GM18505 (cell line): Measurements from ENCODE around the gene IL17RC.
A peak's percentile ranks its signal among the peaks of the same experiment; 100 is the strongest.
"Not testable (repeated sequence)": the region's sequence is repeated elsewhere in the genome, so short reads cannot be mapped to it uniquely, and the experiment has no call there.

ENCODE experiments used
- ATAC-seq: cut with Tn5 transposase; IDR thresholded peaks from one replicate; pipeline ENCODE4 v1.9.1; 2021; ENCODE audit not compliant: unreplicated experiment
- POLR2A ChIP-seq: IDR thresholded peaks from 4 replicates; pipeline ENCODE4 v1.6.1; 2011; ENCODE audit warnings: borderline replicate concordance; ENCODE audit not compliant: insufficient read depth, insufficient read length; ENCODE audit errors: extremely low read depth

The IL17RC gene

DNA sequence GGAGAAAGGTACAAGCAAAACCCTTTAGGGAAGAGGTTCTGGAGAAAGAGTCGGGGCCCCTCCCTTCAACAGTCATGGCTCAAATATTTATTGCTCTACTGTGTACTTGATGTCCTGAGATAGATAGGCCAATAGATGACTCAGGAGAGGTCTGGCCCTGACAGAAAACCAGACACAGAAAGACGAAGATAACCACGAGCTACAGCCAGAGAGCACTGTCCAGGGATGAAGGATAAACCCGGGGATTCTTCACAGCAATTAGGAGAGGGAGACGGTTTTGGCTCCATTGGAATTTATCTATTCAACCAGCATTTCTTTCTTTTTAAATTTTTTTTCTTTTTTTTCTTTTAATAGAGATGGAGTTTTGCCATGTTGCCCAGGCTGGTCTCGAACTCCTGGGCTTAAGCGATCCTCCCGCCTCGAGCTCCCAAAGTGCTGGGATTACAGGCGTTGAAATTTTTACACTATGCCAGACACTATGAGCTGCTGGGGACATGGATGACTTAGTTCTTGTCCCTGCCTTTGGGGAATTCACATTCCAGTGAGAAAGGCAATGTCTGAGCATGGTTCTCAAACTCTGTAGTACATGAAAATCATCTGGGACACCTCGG lies 32.2 kb upstream of the IL17RC start:
- ATAC-seq: no peak
- TF ChIP-seq POLR2A: no peak

DNA sequence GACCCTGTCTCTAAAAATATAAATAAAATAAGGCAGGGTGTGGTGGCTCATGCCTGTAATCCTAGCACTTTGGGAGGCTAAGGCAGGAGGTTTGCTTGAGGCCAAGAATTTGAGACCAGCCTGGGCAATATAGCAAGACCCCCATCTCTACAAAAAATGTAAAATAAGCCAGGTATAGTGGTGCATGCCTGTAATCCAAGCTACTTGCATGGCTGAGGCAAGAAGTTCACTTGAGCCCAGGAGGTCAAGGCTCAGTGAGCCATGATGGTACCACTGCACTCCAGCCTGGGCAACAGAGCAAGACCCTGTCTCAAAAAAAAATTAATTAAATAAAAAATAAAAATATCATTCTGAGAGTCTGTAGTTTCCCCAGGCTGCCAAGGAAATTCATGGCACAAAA lies 30.6 kb upstream of the IL17RC start:
- no peak for TF ChIP-seq POLR2A
- no peak for ATAC-seq

DNA sequence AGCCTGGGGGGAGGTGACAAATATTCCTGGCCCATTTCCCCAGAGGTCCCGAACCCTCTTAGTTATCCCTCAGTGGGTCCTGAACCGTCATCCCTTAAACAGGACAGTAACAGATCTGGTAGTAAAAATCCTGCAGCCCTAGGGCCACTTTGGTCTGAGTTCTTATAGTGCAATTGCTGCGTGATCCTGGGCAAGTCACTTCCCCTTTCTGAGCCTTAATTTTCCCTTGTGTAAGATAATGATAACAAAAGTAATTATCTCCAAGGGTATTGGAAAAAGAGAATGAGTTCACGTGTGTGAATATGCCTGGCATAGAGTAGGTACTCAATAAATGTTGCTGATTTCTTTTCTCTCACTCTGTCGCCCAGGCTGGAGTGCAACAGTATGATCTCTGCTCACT lies 29.4 kb upstream of the IL17RC start:
- TF ChIP-seq POLR2A: no peak
- no peak for ATAC-seq

DNA sequence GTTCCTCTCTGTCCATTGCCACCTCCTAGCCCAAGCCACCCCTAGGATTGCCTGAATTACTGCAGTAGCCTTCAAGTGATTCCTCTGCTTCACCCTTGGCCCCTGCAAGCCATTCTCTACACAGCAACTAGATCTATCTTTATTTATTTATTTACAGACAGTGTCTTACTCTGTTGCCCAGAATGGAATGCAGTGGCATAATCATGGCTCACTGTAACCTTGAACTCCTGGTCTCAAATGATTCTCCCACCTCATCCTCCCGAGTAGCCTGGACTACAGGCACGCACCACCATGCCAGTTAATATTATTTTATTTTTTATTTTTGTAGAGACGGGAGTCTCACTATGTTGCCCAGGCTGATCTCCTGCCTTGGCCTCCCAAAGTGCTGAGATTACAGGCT lies 28.4 kb upstream of the IL17RC start:
- ATAC-seq: no peak
- TF ChIP-seq POLR2A: no peak

DNA sequence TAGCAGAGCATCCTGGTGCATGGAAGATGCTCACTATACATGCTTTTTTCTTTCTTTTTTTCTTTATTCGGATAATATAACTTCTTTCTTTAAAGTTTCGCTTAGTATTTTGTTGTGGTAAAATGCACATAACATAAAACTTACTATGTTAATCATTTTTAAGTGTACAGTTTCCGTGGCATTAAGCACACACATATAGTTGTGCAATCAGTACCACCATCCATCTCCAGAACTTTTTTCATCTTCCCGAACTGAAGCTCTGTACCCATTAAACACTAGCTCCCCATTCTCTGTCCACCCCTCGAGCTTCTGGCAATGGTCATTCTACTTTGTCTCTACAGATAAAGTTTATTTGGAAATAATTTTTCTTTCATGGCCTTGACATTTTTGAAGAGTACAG lies 27.5 kb upstream of the IL17RC start:
- no peak for ATAC-seq
- no peak for TF ChIP-seq POLR2A

DNA sequence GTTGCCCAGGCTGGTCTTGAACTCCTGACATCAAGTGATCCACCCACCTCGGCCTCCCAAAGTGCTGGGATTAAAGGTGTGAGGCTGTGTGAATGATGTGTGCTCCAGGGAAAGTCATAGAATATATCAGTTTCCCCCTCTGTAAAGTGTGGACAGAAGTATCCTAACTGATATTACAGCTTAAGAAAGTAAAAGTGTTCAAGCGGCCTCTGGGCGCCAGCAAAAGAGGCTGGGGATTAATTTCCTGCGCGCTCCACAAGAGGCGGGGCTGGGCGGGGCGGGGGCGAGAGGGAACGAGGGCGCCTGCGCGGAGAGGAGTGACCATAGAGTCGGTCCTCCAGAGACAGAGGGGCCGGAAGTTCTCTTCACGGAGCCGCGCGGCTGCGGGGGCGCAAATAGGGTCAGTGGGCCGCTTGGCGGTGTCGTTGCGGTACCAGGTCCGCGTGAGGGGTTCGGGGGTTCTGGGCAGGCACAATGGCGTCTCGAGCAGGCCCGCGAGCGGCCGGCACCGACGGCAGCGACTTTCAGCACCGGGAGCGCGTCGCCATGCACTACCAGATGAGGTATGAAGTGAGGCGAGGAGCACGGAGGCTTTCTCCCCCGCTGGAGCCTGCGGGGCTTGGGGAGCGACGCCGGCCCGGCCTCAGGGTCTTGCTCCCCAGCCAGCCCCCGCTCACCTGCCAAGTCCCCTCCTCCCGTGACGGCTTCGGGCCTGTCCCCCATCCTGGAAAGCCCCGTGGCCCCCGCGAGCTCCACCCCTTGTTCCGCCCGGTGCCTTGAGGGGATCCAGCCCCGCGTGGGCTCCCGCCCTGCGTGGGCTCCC lies 26.4 kb upstream of the IL17RC start, which contains the start of gene JAGN1:
Gene JAGN1 (plus strand): TSS at position 362 of the 823 bp plus-strand sequence. CDS start 113 bp downstream, at position 475.
- peak; percentile 78 for ATAC-seq
- TF ChIP-seq POLR2A: peak; percentile 95

DNA sequence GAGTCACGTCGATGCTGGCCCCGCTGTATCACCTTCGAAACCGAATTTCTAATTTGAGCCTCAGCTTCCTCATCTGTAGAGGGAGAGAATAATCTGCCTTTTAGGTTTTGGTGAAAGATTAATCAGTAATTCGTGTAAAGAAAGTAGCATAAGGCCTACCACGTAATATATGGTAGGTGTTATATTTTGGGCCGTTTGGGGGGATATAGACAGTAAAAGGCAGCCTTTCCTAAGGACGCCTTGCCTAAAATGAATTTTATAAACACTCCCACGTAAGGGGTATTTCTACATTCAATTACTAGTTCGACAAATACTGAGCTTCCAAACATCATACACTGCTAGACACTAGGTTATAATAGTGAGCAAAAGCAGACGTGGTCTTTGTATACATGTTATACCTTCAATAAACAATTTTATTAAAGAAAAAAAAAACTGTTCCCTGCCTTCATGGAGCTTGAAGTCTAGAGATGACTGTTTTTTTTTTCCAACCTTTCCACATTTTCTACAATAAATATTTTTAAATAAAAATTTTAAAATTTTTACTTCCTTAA lies 25.8 kb upstream of the IL17RC start:
- no peak for TF ChIP-seq POLR2A

DNA sequence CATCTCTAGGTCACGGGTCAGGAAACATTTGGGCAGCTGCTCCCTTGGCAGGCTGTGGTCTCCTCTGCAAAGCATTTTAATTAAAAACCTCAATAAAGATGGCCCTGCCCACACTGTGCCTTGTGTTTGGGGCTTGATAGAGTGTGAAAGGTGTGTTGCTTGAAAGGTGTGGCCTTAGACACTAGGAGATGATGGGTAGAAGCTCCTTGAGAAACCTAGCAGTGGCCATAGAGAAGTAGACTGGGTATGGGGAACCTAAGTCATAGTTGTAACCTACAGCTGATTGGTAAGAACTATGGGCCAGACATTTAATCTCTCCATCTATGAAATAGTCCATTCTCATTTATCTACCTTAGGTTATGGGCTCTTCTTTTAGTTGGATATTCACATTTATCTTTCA lies 23.2 kb upstream of the IL17RC start:
- ATAC-seq: no peak
- no peak for TF ChIP-seq POLR2A

More for the DNA sequence above, 25.8 kb upstream of the IL17RC start:
- no peak for ATAC-seq

DNA sequence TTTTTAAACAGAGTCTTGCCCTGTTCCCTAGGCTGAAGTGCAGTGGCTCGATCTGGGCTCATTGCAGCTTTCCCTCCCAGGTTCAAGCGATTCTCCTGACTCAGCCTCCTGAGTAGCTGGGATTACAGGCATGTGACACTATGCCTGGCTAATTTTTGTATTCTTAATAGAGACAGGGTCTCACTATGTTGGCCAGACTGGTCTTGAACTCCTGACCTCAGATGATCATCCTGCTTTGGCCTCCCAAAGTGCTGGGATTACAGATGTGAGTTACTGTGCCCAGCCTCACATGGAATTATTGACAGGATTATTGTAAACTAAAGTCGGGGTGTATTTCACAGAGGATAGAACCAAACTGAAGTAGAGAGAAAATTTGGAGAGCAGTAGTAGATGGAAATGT lies 21.2 kb upstream of the IL17RC start:
- ATAC-seq: not testable (repeated sequence)

DNA sequence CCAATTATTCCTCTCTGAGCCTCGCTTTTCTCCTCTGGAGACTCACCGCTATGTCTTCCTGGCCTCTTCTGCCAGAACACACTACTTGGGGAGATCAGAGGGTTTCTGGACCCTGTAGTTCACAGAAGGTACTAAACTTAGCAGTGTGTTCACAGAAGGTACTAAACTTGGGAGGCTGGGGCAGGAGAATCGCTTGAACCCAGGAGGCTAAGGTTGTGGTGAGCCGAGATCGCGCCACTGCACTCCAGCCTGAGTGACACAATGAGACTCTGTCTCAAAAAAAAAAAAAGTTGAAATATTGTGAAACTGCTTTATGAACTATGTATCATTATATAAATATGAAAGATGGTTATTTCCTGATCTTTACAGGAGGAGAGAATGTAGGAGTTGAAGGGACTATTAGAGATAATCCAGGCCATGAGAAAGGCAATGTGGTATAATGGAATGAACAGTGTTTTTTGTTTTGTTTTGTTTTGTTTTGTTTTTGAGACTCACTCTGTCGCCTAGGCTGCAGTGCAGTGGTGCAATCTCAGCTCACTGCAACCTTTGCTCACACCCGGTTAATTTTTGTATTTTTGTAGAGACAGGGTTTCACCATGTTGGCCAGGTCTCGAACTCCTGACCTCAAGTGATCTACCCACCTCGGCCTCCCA lies 20.0 kb upstream of the IL17RC start:
- ATAC-seq: not testable (repeated sequence)

DNA sequence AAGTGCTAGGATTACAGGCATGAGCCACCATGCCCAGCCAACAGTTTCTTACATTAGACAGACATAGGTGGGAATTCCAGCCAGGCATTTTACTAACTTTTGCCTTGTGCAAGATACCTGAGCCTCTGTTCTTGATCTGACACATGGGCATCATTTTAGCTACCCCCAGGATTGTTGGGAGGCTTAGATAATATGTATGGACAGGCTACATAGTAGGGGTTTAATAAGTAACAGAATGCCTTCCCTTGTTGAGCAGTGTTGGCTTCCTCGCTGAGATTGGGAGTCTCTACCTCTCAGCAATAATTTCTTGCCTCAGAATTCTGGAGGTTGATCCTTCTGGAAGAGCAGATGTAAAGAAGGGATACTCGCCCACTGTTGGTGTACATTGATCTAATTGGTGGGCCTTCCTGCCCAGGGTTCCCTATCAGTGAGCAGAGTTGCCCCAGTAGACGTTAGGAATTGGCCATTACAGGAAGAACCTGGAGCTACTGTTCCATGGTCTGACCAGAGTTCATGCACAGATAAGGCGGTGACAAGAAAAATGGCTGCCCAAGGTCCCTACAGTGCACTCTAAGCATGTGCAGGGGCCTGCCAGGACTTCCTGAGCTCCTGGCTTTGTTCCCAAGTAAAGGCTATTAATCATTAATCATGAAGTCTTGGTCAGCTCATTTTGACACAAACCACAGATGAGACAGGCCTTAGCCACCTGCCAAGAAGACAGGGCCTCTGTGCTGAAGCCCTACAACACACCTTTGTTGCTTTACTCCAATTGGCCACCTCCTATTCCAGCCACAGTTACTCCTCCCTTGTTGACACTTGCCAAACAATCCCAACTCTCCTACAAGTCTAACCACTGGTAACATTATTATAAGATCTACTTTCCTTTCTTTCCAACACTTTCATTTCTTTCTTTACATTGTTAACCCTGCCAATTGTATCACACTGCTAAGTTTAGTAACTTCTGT lies 19.2 kb upstream of the IL17RC start:
- no peak for ATAC-seq
- no peak for TF ChIP-seq POLR2A

DNA sequence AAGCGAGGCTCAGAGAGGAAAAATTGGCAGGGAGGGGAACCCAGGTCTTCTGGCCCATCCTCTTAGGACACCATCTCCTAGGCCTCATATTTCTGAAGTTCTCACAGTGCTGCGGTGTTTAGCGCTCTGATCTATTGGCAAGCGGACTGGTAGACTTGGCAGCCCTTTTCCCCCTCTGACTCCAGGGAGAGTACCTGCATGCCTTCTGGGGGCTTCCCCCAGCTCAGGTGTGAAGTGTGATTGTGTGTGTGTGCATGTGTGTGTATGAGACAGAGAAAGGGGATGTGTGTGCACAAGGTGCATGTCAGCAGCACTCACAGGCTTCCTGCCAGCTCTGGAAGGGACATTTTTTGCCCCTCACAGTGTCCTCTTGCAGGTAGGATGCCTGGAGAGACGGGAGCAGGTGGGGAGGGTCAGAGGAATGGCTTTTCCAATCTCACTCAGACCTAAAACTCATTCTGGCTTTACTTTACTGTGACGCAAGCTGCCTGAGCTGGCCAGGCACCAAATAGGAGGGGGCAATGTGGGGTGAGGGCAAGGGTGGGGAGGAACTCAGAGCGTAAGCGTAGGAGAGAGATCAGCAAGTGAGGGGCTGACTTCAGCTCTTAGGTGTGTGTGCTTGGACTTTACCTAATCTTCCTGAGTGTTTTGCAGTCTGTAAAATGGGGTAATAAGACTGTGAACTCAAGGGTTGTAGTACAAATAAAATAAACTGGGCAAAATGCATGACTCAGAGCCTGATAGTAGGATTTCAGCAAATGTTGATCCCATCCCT lies 18.2 kb upstream of the IL17RC start:
- ATAC-seq: no peak
- TF ChIP-seq POLR2A: no peak
